Fibroblast of lung (primary cell): Measurements from ENCODE around the gene INO80C. TPM values are rescaled to one million over a fixed set of nuclear protein-coding genes. Genes with fewer than 3 reads are reported as not detected.

ENCODE experiments used
- DNase-seq, 2 donors: peaks; one replicate each; pipeline versions ENCODE4 v3.0.0 to v3.0.0-alpha.2; 2010; ENCODE audit warnings: low read depth in 2 of 2
- H2AFZ ChIP-seq: 2 replicates; pipeline ENCODE4 v1.5.1; 2012; ENCODE audit warnings: low read length, control low read depth, inconsistent platforms
- H3K27ac ChIP-seq: 2 replicates; pipeline ENCODE4 v1.5.1; 2011; ENCODE audit warnings: low read length, control low read depth; ENCODE audit not compliant: insufficient read depth
- H3K27me3 ChIP-seq: 2 replicates; pipeline ENCODE4 v1.5.1; 2011; ENCODE audit warnings: mild to moderate bottlenecking, low read length; ENCODE audit not compliant: control insufficient read depth, insufficient read depth
- H3K36me3 ChIP-seq: 2 replicates; pipeline ENCODE4 v1.5.1; 2011; ENCODE audit warnings: low read length; ENCODE audit not compliant: control insufficient read depth, insufficient read depth
- H3K4me1 ChIP-seq: 2 replicates; pipeline ENCODE4 v1.5.1; 2011; ENCODE audit warnings: low read length; ENCODE audit not compliant: control insufficient read depth, insufficient read depth; ENCODE audit errors: extremely low read depth
- H3K4me2 ChIP-seq: 2 replicates; pipeline ENCODE4 v1.5.1; 2011; ENCODE audit warnings: low read length, control low read depth; ENCODE audit not compliant: insufficient read depth; ENCODE audit errors: extremely low read depth
- H3K4me3 ChIP-seq, 4 experiments: fragments of 200-600 bp in 1 of 4; sonication (generic) in 1 of 4; replicated peaks in 1 of 4; 2 replicates each; pipeline ENCODE4 v1.5.1; 2011 to 2016; ENCODE audit warnings: low read length in 4 of 4, low read depth in 3 of 4, mild to moderate bottlenecking in 3 of 4, control low read depth in 2 of 4, inconsistent platforms in 1 of 4, mixed read lengths in 1 of 4; ENCODE audit not compliant: insufficient read depth in 1 of 4; ENCODE audit errors: control extremely low read depth in 1 of 4
- H3K79me2 ChIP-seq: 2 replicates; pipeline ENCODE4 v1.5.1; 2012; ENCODE audit warnings: mild to moderate bottlenecking, low read length, inconsistent platforms; ENCODE audit not compliant: control insufficient read depth, insufficient read depth
- H3K9ac ChIP-seq: 2 replicates; pipeline ENCODE4 v1.5.1; 2011; ENCODE audit warnings: mild to moderate bottlenecking, low read length, control low read depth; ENCODE audit not compliant: insufficient read depth
- H3K9me3 ChIP-seq: 2 replicates; pipeline ENCODE4 v1.5.1; 2012; ENCODE audit warnings: low read depth, low read length; ENCODE audit not compliant: control insufficient read depth, insufficient read depth
- H4K20me1 ChIP-seq: 2 replicates; pipeline ENCODE4 v1.5.1; 2011; ENCODE audit warnings: low read length; ENCODE audit not compliant: control insufficient read depth, insufficient read depth; ENCODE audit errors: extremely low read depth
- EZH2 ChIP-seq: IDR thresholded peaks from 2 replicates; pipeline ENCODE4 v1.5.1; 2012; ENCODE audit warnings: low read length, control low read depth, mild to moderate bottlenecking; ENCODE audit errors: missing control alignments
- polyA plus RNA-seq, 2 donors: library from polyadenylated mRNA; depleted of rRNA in 1 of 2; stranded (reverse) in 1 of 2; unstranded in 1 of 2; fragments of >200 nt; gene quantifications; 2 replicates each; pipeline ENCODE4 v1.2.1, GENCODE V29; 2011 to 2012; ENCODE audit warnings: missing spikeins in 1 of 2
- total RNA-seq: library from RNA; depleted of rRNA; stranded (reverse); fragments of >200 nt; gene quantifications from 2 replicates; pipeline ENCODE4 v1.2.1, GENCODE V29; 2014
- TF ChIP-seq, protein P1 (sequence below), 2 donors: IDR thresholded peaks in 1 of 2; conservative IDR thresholded peaks in 1 of 2; 1 replicate in 1 of 2; 2 replicates in 1 of 2; pipeline ENCODE4 v1.5.1; 2011 to 2012; ENCODE audit warnings: low read length in 2 of 2, control low read depth in 1 of 2, inconsistent platforms in 1 of 2, low read depth in 1 of 2, mild to moderate bottlenecking in 1 of 2

INO80C gene
- total and polyA plus RNA-seq, 2 donors (not counting 1 experiment from before 2014, with no cell fraction given) = 3.1 to 9.4 TPM

- Histone ChIP-seq H3K4me1 (peaks cover 2% of the 10 kb centered on the region), H3K79me2 (peaks cover 3% of the 10 kb centered on the region), H3K4me3 (no peak overlapping the region), H3K27me3 (no peaks in the 10 kb centered on the region), H3K9ac (no peak overlapping the region), H2AFZ (no peak overlapping the region), H4K20me1 (no peaks in the 10 kb centered on the region), H3K27ac (no peak overlapping the region), H3K9me3 (no peaks in the 10 kb centered on the region), H3K4me2 (peak overlapping the region; percentile 33), H3K36me3 (no peaks in the 10 kb centered on the region)
- TF ChIP-seq, protein P1, sequence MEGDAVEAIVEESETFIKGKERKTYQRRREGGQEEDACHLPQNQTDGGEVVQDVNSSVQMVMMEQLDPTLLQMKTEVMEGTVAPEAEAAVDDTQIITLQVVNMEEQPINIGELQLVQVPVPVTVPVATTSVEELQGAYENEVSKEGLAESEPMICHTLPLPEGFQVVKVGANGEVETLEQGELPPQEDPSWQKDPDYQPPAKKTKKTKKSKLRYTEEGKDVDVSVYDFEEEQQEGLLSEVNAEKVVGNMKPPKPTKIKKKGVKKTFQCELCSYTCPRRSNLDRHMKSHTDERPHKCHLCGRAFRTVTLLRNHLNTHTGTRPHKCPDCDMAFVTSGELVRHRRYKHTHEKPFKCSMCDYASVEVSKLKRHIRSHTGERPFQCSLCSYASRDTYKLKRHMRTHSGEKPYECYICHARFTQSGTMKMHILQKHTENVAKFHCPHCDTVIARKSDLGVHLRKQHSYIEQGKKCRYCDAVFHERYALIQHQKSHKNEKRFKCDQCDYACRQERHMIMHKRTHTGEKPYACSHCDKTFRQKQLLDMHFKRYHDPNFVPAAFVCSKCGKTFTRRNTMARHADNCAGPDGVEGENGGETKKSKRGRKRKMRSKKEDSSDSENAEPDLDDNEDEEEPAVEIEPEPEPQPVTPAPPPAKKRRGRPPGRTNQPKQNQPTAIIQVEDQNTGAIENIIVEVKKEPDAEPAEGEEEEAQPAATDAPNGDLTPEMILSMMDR (conservative IDR thresholded peaks at IDR 0.05 in 1 of 2, IDR thresholded peaks at IDR 0.05 in 1 of 2; ENCODE audit: low read depth in 1 of 2, low read length in 2 of 2) = no peak
- peak; percentile 34 to 49 for DNase-seq
Measured at GRCh38 chr18:35495536-35496314, 2.0 kb downstream of the INO80C start.

- no peak for DNase-seq
- Histone ChIP-seq H3K4me3 (no peak overlapping the region), H3K4me2 (no peak overlapping the region), H3K4me1 (peaks cover 2% of the 10 kb centered on the region), H3K9me3 (no peaks in the 10 kb centered on the region), H3K27me3 (no peaks in the 10 kb centered on the region), H3K9ac (no peak overlapping the region), H2AFZ (no peak overlapping the region), H4K20me1 (no peaks in the 10 kb centered on the region), H3K36me3 (no peaks in the 10 kb centered on the region), H3K79me2 (peaks cover 3% of the 10 kb centered on the region), H3K27ac (no peak overlapping the region)
- TF ChIP-seq, protein P1 (conservative IDR thresholded peaks at IDR 0.05 in 1 of 2, IDR thresholded peaks at IDR 0.05 in 1 of 2; ENCODE audit: low read depth in 1 of 2, low read length in 2 of 2) = no peak
- TF ChIP-seq EZH2 = no peak
Measured at GRCh38 chr18:35494251-35495220, 3.2 kb downstream of the INO80C start.

GRCh38 chr18:35491700-35492077 is 6.1 kb downstream of the INO80C start:
- Histone ChIP-seq H3K4me3 (no peak overlapping the region), H4K20me1 (no peaks in the 10 kb centered on the region), H3K9ac (no peak overlapping the region)

More at GRCh38 chr18:35491700-35492077, 6.1 kb downstream of the INO80C start:
- Histone ChIP-seq H2AFZ (no peak overlapping the region), H3K79me2 (peaks cover 3% of the 10 kb centered on the region), H3K9me3 (no peaks in the 10 kb centered on the region), H3K36me3 (no peaks in the 10 kb centered on the region), H3K4me2 (no peak overlapping the region), H3K27ac (no peak overlapping the region), H3K27me3 (no peaks in the 10 kb centered on the region), H3K4me1 (peaks cover 2% of the 10 kb centered on the region)
- DNase-seq = no peak
- TF ChIP-seq EZH2 = no peak
- TF ChIP-seq, protein P1 (conservative IDR thresholded peaks at IDR 0.05 in 1 of 2, IDR thresholded peaks at IDR 0.05 in 1 of 2; ENCODE audit: low read depth in 1 of 2, low read length in 2 of 2) = no peak
